Osteocyte (in vitro differentiated cells): ENCODE data around the gene FITM1. TPM values are rescaled to one million over a fixed set of nuclear protein-coding genes. Genes with fewer than 3 reads are reported as not detected.

Experiments
- DNase-seq: peaks from one replicate; pipeline ENCODE4 v3.0.0; 2021; ENCODE audit warnings: mixed read lengths; ENCODE audit not compliant: unreplicated experiment; ENCODE audit errors: extremely low spot score
- H3K27ac Mint-ChIP-seq: one replicate; pipeline ENCODE4 v1.8.0; 2021; ENCODE audit warnings: mild to moderate bottlenecking, mixed read lengths; ENCODE audit not compliant: unreplicated experiment
- H3K27me3 Mint-ChIP-seq: one replicate; pipeline ENCODE4 v1.8.0; 2021; ENCODE audit warnings: mixed read lengths; ENCODE audit not compliant: unreplicated experiment
- H3K36me3 Mint-ChIP-seq: one replicate; pipeline ENCODE4 v1.8.0; 2021; ENCODE audit warnings: mixed read lengths; ENCODE audit not compliant: unreplicated experiment
- H3K4me1 Mint-ChIP-seq: one replicate; pipeline ENCODE4 v1.8.0; 2021; ENCODE audit warnings: mixed read lengths; ENCODE audit not compliant: unreplicated experiment
- H3K4me3 Mint-ChIP-seq: one replicate; pipeline ENCODE4 v1.8.0; 2021; ENCODE audit warnings: mild to moderate bottlenecking, moderate library complexity, mixed read lengths; ENCODE audit not compliant: unreplicated experiment
- H3K9me3 Mint-ChIP-seq: one replicate; pipeline ENCODE4 v1.8.0; 2021; ENCODE audit warnings: mixed read lengths; ENCODE audit not compliant: unreplicated experiment
- CTCF ChIP-seq: fragments of 200-600 bp; sonication (generic); IDR thresholded peaks from 2 replicates; pipeline ENCODE4 v1.5.0; 2021; ENCODE audit warnings: antibody characterized with exemption, mild to moderate bottlenecking, moderate library complexity
- total RNA-seq: library from RNA; stranded (reverse); gene quantifications from 2 replicates; pipeline ENCODE4 v1.2.1, GENCODE V29; 2021

FITM1 gene
- total RNA-seq, 1 donor from 2014 or later, result 0.73 TPM

GRCh38 chr14:24084440-24084839 lies 46.0 kb upstream of the FITM1 start:
- DNase-seq, result no peak
- peaks cover 42% of the 10 kb centered on the region for H3K27me3 Mint-ChIP-seq
- no peaks in the 10 kb centered on the region for H3K9me3 Mint-ChIP-seq
- H3K4me3 Mint-ChIP-seq, result no peak overlapping the region
- peaks cover 6% of the 10 kb centered on the region for H3K4me1 Mint-ChIP-seq
- no peak for TF ChIP-seq CTCF
- no peak overlapping the region for H3K27ac Mint-ChIP-seq
- H3K36me3 Mint-ChIP-seq, result no peaks in the 10 kb centered on the region

- no peak for TF ChIP-seq CTCF
- no peak overlapping the region for H3K27ac Mint-ChIP-seq
- no peak overlapping the region for H3K4me3 Mint-ChIP-seq
- DNase-seq, result no peak
- no peaks in the 10 kb centered on the region for H3K9me3 Mint-ChIP-seq
- H3K36me3 Mint-ChIP-seq, result no peaks in the 10 kb centered on the region
- H3K27me3 Mint-ChIP-seq, result peaks cover 35% of the 10 kb centered on the region
- peaks cover 6% of the 10 kb centered on the region for H3K4me1 Mint-ChIP-seq
These were observed 45.2 kb upstream of the FITM1 start for GRCh38 chr14:24085215-24085614.

GRCh38 chr14:24086193-24086955 lies 44.1 kb upstream of the FITM1 start:
- no peaks in the 10 kb centered on the region for H3K36me3 Mint-ChIP-seq
- no peak overlapping the region for H3K27ac Mint-ChIP-seq
- peaks cover 6% of the 10 kb centered on the region for H3K4me1 Mint-ChIP-seq
- no peaks in the 10 kb centered on the region for H3K9me3 Mint-ChIP-seq
- TF ChIP-seq CTCF, result no peak
- H3K27me3 Mint-ChIP-seq, result peaks cover 28% of the 10 kb centered on the region
- no peak overlapping the region for H3K4me3 Mint-ChIP-seq
- DNase-seq, result no peak

GRCh38 chr14:24087004-24087403 lies 43.5 kb upstream of the FITM1 start:
- Mint-ChIP-seq H3K4me1 (peaks cover 3% of the 10 kb centered on the region), H3K9me3 (no peaks in the 10 kb centered on the region), H3K36me3 (no peaks in the 10 kb centered on the region), H3K27me3 (peaks cover 24% of the 10 kb centered on the region), H3K4me3 (no peak overlapping the region), H3K27ac (no peak overlapping the region)
- TF ChIP-seq CTCF, result no peak
- no peak for DNase-seq

GRCh38 chr14:24088095-24088494 lies 42.4 kb upstream of the FITM1 start:
- peaks cover 3% of the 10 kb centered on the region for H3K4me1 Mint-ChIP-seq

More at GRCh38 chr14:24088095-24088494, 42.4 kb upstream of the FITM1 start:
- no peak for TF ChIP-seq CTCF
- peaks cover 13% of the 10 kb centered on the region for H3K27me3 Mint-ChIP-seq
- H3K4me3 Mint-ChIP-seq, result no peak overlapping the region
- H3K36me3 Mint-ChIP-seq, result no peaks in the 10 kb centered on the region
- DNase-seq, result no peak
- no peak overlapping the region for H3K27ac Mint-ChIP-seq
- no peaks in the 10 kb centered on the region for H3K9me3 Mint-ChIP-seq
